ENCODE measurements around the gene MC2R.
"Not testable (repeated sequence)": the region's sequence is repeated elsewhere in the genome, so short reads cannot be mapped to it uniquely, and the experiment has no call there.

Gene MC2R

GRCh38 chr18:13877157-13877556 is 38.2 kb downstream of the MC2R start:
- no peak for DNase-seq (ENCODE audit: extremely low read depth, low read depth)
- H3K4me3 ChIP-seq (replicated peaks; ENCODE audit: low read depth, low read length): no peak overlapping the region
- TF ChIP-seq CTCF (IDR thresholded peaks at IDR 0.05; ENCODE audit: low read depth, low read length, missing control alignments): no peak

GRCh38 chr18:13874558-13874957 is 40.8 kb downstream of the MC2R start:
- no peak overlapping the region for H3K4me3 ChIP-seq (replicated peaks; ENCODE audit: low read depth, low read length)
- no peak for TF ChIP-seq CTCF (IDR thresholded peaks at IDR 0.05; ENCODE audit: low read depth, low read length, missing control alignments)
- DNase-seq (ENCODE audit: extremely low read depth, low read depth): no peak

- H3K4me3 ChIP-seq (replicated peaks; ENCODE audit: low read depth, low read length): no peak overlapping the region
- DNase-seq (ENCODE audit: extremely low read depth, low read depth): no peak
- no peak for TF ChIP-seq CTCF (IDR thresholded peaks at IDR 0.05; ENCODE audit: low read depth, low read length, missing control alignments)
These were observed 42.4 kb downstream of the MC2R start for GRCh38 chr18:13872932-13873331.

GRCh38 chr18:13872373-13872772 is 43.0 kb downstream of the MC2R start:
- TF ChIP-seq CTCF (IDR thresholded peaks at IDR 0.05; ENCODE audit: low read depth, low read length, missing control alignments): no peak
- no peak overlapping the region for H3K4me3 ChIP-seq (replicated peaks; ENCODE audit: low read depth, low read length)
- DNase-seq (ENCODE audit: extremely low read depth, low read depth): no peak

- TF ChIP-seq CTCF (IDR thresholded peaks at IDR 0.05; ENCODE audit: low read depth, low read length, missing control alignments): no peak
- H3K4me3 ChIP-seq (replicated peaks; ENCODE audit: low read depth, low read length): no peak overlapping the region
- DNase-seq (ENCODE audit: extremely low read depth, low read depth): no peak
These were observed 43.6 kb downstream of the MC2R start for GRCh38 chr18:13871701-13872100.

GRCh38 chr18:13868501-13869271 is 46.6 kb downstream of the MC2R start:
- no peak for DNase-seq (ENCODE audit: extremely low read depth, low read depth)
- no peak for TF ChIP-seq CTCF (IDR thresholded peaks at IDR 0.05; ENCODE audit: low read depth, low read length, missing control alignments)
- no peak overlapping the region for H3K4me3 ChIP-seq (replicated peaks; ENCODE audit: low read depth, low read length)

GRCh38 chr18:13862898-13863297 is 52.4 kb downstream of the MC2R start:
- DNase-seq (ENCODE audit: extremely low read depth, low read depth); H3K4me3 ChIP-seq (replicated peaks; ENCODE audit: low read depth, low read length): not testable (repeated sequence)
